GM12872 (cell line): ENCODE data around the gene ANKRD34A.

Experiments
- CTCF ChIP-seq: IDR thresholded peaks from 3 replicates; pipeline ENCODE4 v1.5.1; 2011; ENCODE audit warnings: low read depth, mild to moderate bottlenecking, low read length, moderate library complexity; ENCODE audit not compliant: insufficient read depth

ANKRD34A gene

DNA sequence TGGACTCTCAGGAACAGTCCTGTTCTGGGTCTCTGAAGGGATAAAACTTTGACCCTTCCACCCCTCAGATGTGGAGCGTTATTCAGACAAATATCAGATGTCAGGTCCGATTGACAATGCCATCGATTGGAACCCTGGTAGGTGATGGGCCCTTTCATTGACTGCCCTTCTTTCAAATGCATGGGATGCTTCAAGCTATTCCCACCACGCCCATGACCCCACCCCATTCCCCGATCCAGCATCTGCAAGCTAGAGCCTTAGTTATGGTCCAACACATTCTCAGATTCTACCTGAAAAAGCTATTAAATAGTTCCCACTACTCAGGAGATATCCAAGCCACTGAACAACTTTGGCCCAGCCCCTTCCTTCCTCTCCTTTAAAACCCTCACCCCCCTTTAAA, 12.6 kb upstream of the ANKRD34A start:
- TF ChIP-seq CTCF, result no peak

GRCh38 chr1:145975216-145975615, 10.8 kb upstream of the ANKRD34A start:
- TF ChIP-seq CTCF, result no peak

DNA sequence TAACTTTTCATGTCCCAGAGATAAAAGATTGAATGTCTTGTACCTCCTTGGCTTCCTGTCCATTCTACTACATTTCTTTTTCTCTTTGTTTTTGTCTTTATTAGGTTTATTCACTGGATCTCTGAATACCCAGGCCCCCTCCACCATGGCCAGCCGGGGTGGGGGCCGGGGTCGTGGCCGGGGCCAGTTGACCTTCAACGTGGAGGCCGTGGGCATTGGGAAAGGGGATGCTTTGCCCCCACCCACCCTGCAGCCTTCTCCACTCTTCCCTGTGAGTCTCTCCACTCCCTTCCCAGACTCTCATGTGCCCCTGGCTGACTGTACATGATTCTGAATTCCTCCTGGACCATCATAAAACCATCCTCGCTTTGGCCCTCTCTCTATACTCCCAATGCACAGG, 10.3 kb upstream of the ANKRD34A start:
- no peak for TF ChIP-seq CTCF

DNA sequence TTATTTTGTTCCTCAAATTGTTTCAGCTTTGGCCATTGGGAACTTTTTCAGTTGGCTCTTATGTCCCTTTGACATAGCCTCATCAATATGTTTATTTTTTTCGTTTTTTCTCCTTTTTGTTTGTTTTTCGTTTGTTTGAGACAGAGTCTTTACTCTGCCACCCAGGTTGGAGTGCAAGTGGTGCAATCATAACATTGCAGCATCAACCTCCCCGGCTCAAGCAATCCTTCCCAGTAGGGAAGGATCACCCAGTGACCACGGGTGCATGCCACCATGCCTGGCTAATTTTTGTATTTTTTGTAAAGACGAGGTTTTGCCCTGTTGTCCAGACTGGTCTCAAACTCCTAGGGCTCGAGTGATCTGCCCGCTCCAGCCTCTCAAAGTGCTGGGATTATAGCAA, 8.2 kb upstream of the ANKRD34A start:
- TF ChIP-seq CTCF, result no peak

DNA sequence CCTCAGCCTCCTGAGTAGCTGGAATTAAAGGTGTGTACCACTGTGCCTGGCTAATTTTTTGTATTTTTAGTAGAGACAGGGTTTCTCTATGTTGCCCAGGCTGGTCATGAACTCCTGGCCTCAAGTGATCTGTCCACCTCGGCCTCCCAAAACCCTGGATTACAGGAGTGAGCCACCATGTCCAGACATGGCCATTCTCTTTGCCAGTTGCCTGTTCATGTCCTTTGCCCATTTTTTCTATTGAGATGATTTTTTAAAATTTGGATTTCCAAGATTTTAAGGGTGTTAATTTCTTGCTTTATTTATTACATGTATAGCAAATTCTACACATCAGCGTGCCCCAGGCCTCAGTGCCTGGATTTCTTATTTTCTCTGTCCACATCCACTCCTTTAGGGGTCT, 2.9 kb upstream of the ANKRD34A start:
- TF ChIP-seq CTCF, result no peak

DNA sequence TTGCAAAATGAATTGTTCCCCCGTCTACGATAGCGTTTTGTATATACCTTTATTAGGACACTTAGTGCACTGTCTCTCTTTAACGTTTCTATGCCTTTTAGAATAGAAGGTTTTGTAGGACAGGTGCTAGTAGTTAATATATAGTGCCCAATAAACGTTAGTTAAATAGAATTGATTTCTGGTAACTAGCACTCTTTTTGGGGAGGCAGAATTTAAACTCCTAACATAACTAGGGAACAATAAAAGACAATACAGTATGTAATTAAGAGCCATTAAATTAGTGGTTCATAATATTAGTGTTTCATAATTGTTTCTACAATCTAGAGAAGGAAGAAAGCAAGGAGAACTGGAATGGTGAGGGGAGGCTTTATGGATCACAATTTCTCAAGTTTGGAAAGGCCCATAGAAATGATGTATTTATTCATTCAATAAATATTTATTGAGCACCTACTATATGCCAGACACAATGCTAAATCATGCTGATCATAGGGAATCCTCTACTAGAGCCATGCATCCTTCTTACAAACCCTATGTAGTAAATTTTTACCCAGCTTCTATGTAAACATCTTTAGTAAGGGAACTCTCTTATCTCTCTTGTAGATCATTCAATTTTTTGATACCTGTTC, 857 bp upstream of the ANKRD34A start:
- TF ChIP-seq CTCF, result no peak

GRCh38 chr1:145963265-145964019, 933 bp downstream of the ANKRD34A start:
- no peak for TF ChIP-seq CTCF
